GM19240 (cell line): ENCODE results near the gene UROD.

Source experiments
- DNase-seq: peaks from one replicate; pipeline ENCODE4 v3.0.0; 2011; ENCODE audit warnings: low spot score; ENCODE audit not compliant: insufficient read length

UROD gene

GRCh38 chr1:45008076-45008475 is 4.0 kb upstream of the UROD start:
- DNase-seq: no peak

GRCh38 chr1:45008516-45008915 is 3.5 kb upstream of the UROD start:
- DNase-seq: no peak

GRCh38 chr1:45009296-45009865 is 2.7 kb upstream of the UROD start:
- DNase-seq: no peak

GRCh38 chr1:45009956-45010854 is 1.8 kb upstream of the UROD start:
- no peak for DNase-seq

- no peak for DNase-seq
These were observed 921 bp upstream of the UROD start, which contains the start of gene HECTD3 for GRCh38 chr1:45010855-45011811. HECTD3 (minus strand) TSS chr1:45011324; CDS start chr1:45011257, 67 bp downstream.

GRCh38 chr1:45012639-45013278 is 705 bp downstream of the UROD start:
- no peak for DNase-seq

GRCh38 chr1:45013551-45014209 is 1.6 kb downstream of the UROD start:
- DNase-seq: no peak

GRCh38 chr1:45014321-45015028 is 2.4 kb downstream of the UROD start:
- DNase-seq: no peak

GRCh38 chr1:45015683-45016082 is 3.6 kb downstream of the UROD start:
- no peak for DNase-seq

GRCh38 chr1:45016090-45016697 is 4.1 kb downstream of the UROD start:
- no peak for DNase-seq

GRCh38 chr1:45016767-45017166 is 4.7 kb downstream of the UROD start:
- no peak for DNase-seq

- no peak for DNase-seq
These were observed 6.7 kb downstream of the UROD start for GRCh38 chr1:45018599-45019230.

- no peak for DNase-seq
These were observed 11.6 kb downstream of the UROD start for GRCh38 chr1:45023663-45024062.

- DNase-seq: no peak
These were observed 14.4 kb downstream of the UROD start for GRCh38 chr1:45026446-45026845.

GRCh38 chr1:45032837-45033236 is 20.8 kb downstream of the UROD start:
- DNase-seq: no peak

GRCh38 chr1:45033356-45033755 is 21.3 kb downstream of the UROD start:
- DNase-seq: no peak

- DNase-seq: no peak
These were observed 23.7 kb downstream of the UROD start for GRCh38 chr1:45035631-45036301.

- no peak for DNase-seq
These were observed 25.4 kb downstream of the UROD start for GRCh38 chr1:45037456-45037855.

GRCh38 chr1:45038240-45038639 is 26.2 kb downstream of the UROD start:
- DNase-seq: no peak
